ENCODE results near the gene BAIAP2L2.

GRCh38 chr22:38112381-38112780 lies 1.9 kb upstream of the BAIAP2L2 start:
- TF ChIP-seq CTCF (conservative IDR thresholded peaks at IDR 0.05; ENCODE audit: low read length), result no peak
- no peak for TF ChIP-seq EZH2phosphoT487 (IDR thresholded peaks at IDR 0.05; ENCODE audit: borderline replicate concordance)
